CD14-positive monocyte (primary cell): ENCODE results near the gene CABP7. TPM values are rescaled to one million over a fixed set of nuclear protein-coding genes. Genes with fewer than 3 reads are reported as not detected.

Source experiments
- DNase-seq, 3 donors: peaks; one replicate each; pipeline ENCODE4 v3.0.0-alpha.2; 2011 to 2022
- H2AFZ ChIP-seq: 2 replicates; pipeline ENCODE4 v1.6.0; 2012; ENCODE audit warnings: mild to moderate bottlenecking, low read depth, low read length, inconsistent platforms; ENCODE audit not compliant: insufficient read depth, poor library complexity, severe bottlenecking
- H3K27ac ChIP-seq, 2 donors: 1 replicate in 1 of 2; 2 replicates in 1 of 2; pipeline ENCODE4 v1.5.1; 2012 to 2013; ENCODE audit warnings: low read length in 2 of 2, control low read depth in 1 of 2, inconsistent platforms in 1 of 2, low read depth in 1 of 2, mild to moderate bottlenecking in 1 of 2
- H3K27me3 ChIP-seq, 2 donors: one replicate each; pipeline versions ENCODE4 v1.6.0 to v1.6.1; 2011 to 2013; ENCODE audit warnings: low read length in 2 of 2; ENCODE audit not compliant: control insufficient read depth in 2 of 2, insufficient read depth in 2 of 2
- H3K36me3 ChIP-seq, 2 donors: replicated peaks in 1 of 2; 1 replicate in 1 of 2; 2 replicates in 1 of 2; pipeline versions ENCODE4 v1.5.1 to v1.6.1; 2012 to 2013; ENCODE audit warnings: low read length in 2 of 2, control low read depth in 1 of 2, inconsistent platforms in 1 of 2, mild to moderate bottlenecking in 1 of 2; ENCODE audit not compliant: insufficient read depth in 2 of 2, control insufficient read depth in 1 of 2
- H3K4me1 ChIP-seq, 2 donors: 1 replicate in 1 of 2; 2 replicates in 1 of 2; pipeline versions ENCODE4 v1.5.1 to v1.6.1; 2012 to 2013; ENCODE audit warnings: low read length in 2 of 2, control low read depth in 1 of 2, inconsistent platforms in 1 of 2, mild to moderate bottlenecking in 1 of 2, moderate library complexity in 1 of 2; ENCODE audit not compliant: insufficient read depth in 2 of 2, control insufficient read depth in 1 of 2
- H3K4me2 ChIP-seq: replicated peaks from 2 replicates; pipeline ENCODE3; 2012; ENCODE audit warnings: low read length, moderate library complexity, mild to moderate bottlenecking; ENCODE audit not compliant: poor library complexity, severe bottlenecking; ENCODE audit errors: extremely low read depth
- H3K4me3 ChIP-seq, 3 experiments: fragments of 200-600 bp in 1 of 3; sonication (generic) in 1 of 3; replicated peaks in 1 of 3; 1 replicate in 2 of 3; 2 replicates in 1 of 3; pipeline ENCODE4 v1.5.1; 2011 to 2013; ENCODE audit warnings: low read length in 3 of 3, mild to moderate bottlenecking in 3 of 3, control low read depth in 2 of 3, low read depth in 2 of 3, inconsistent platforms in 1 of 3, moderate library complexity in 1 of 3
- H3K79me2 ChIP-seq: 2 replicates; pipeline ENCODE4 v1.6.0; 2012; ENCODE audit warnings: mild to moderate bottlenecking, control low read depth, inconsistent platforms, low read length, moderate library complexity; ENCODE audit not compliant: insufficient read depth
- H3K9ac ChIP-seq: 2 replicates; pipeline ENCODE4 v1.6.0; 2017; ENCODE audit warnings: low read length, mild to moderate bottlenecking; ENCODE audit not compliant: insufficient read depth, poor library complexity, severe bottlenecking
- H3K9me3 ChIP-seq, 2 donors: replicated peaks in 1 of 2; 1 replicate in 1 of 2; 2 replicates in 1 of 2; pipeline versions ENCODE4 v1.5.1 to v1.6.1; 2012 to 2013; ENCODE audit warnings: low read length in 2 of 2, control low read depth in 1 of 2; ENCODE audit not compliant: control insufficient read depth in 1 of 2, insufficient read depth in 1 of 2
- H4K20me1 ChIP-seq: 2 replicates; pipeline ENCODE4 v1.6.0; 2012; ENCODE audit warnings: mild to moderate bottlenecking, low read length, control low read depth, moderate library complexity; ENCODE audit not compliant: insufficient read depth
- H3K27ac Mint-ChIP-seq, 7 donors: one replicate each; pipeline ENCODE4 v1.8.0; 2020; ENCODE audit warnings: mild to moderate bottlenecking in 7 of 7, mixed read lengths in 7 of 7, moderate library complexity in 6 of 7, inconsistent platforms in 2 of 7
- H3K27me3 Mint-ChIP-seq, 3 donors: one replicate each; pipeline ENCODE4 v1.8.0; 2021 to 2022; ENCODE audit warnings: low read depth in 3 of 3, mild to moderate bottlenecking in 3 of 3, mixed read lengths in 3 of 3, moderate library complexity in 3 of 3, inconsistent platforms in 1 of 3
- H3K36me3 Mint-ChIP-seq, 2 donors: one replicate each; pipeline ENCODE4 v1.8.0; 2020; ENCODE audit warnings: mixed read lengths in 2 of 2, inconsistent platforms in 1 of 2, mild to moderate bottlenecking in 1 of 2
- H3K4me1 Mint-ChIP-seq: one replicate; pipeline ENCODE4 v1.8.0; 2020; ENCODE audit warnings: mild to moderate bottlenecking, mixed read lengths
- H3K4me3 Mint-ChIP-seq, 2 donors: one replicate each; pipeline ENCODE4 v1.8.0; 2020; ENCODE audit warnings: mild to moderate bottlenecking in 2 of 2, mixed read lengths in 2 of 2, moderate library complexity in 1 of 2
- H3K9me3 Mint-ChIP-seq, 7 donors: one replicate each; pipeline ENCODE4 v1.8.0; 2020 to 2022; ENCODE audit warnings: mixed read lengths in 7 of 7, mild to moderate bottlenecking in 6 of 7, moderate library complexity in 6 of 7, inconsistent platforms in 2 of 7
- CTCF ChIP-seq: fragments of 200-600 bp; IDR thresholded peaks from one replicate; pipeline ENCODE4 v1.8.0; 2022; ENCODE audit warnings: antibody characterized with exemption, mild to moderate bottlenecking
- WGBS: methylation state at CpG from one replicate; pipeline ENCODE4 v1.1.5; 2013; ENCODE audit warnings: missing lambda C conversion rate; ENCODE audit not compliant: insufficient coverage; 5-methylcytosine and 5-hydroxymethylcytosine counted together
- intact Hi-C, 2 donors: fragments of 100-400 bp; cut with micrococcal nuclease; formaldehyde crosslinking; loops; one replicate each; pipeline versions ENCODE4 v1.15.0 to v1.15.1; 2023
- polyA plus RNA-seq, 3 donors: library from polyadenylated mRNA; depleted of rRNA in 1 of 3; unstranded in 2 of 3; stranded (reverse) in 1 of 3; fragments of 300-500 nt in 2 of 3; fragments of >200 nt in 1 of 3; fragmentation: Illumina TruSeq in 2 of 3; gene quantifications; 1 replicate in 2 of 3; 2 replicates in 1 of 3; pipeline ENCODE4 v1.2.3, GENCODE V29; 2012 to 2021

Gene CABP7
- polyA plus RNA-seq, 3 donors = 0.11 to 0.14 TPM; not detected in 1

DNA sequence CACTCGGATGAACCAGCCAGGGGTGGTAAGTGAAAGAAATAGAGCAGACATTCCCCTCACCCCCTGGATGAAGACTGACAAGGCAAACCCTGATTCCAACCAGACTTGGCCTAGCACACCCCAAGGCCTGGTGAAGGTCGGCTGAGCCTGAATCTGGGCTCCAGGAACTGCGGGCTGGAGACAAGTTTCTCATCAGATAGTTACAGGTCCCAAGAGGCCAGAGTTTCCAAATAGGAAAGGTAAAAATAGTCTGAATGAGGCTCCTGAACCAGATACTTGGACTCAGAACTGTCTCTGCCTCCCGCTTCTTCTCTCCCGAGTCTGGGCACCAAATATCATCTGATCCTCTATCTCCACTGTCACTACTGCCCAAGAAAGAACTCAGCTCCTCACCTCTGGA, 39.2 kb downstream of the CABP7 start:
- Mint-ChIP-seq H3K4me3 (no peak overlapping the region), H3K4me1 (peaks cover under 1% of the 10 kb centered on the region), H3K27me3 (peaks cover 0 to 4% (median 2%) of the 10 kb centered on the region in 3 donors), H3K36me3 (peaks cover 4 to 5% of the 10 kb centered on the region in 2 donors), H3K27ac (no peak overlapping the region), H3K9me3 (no peaks in the 10 kb centered on the region)
- Histone ChIP-seq H3K79me2 (peaks cover 13% of the 10 kb centered on the region), H3K27me3 (no peaks in the 10 kb centered on the region), H3K4me2 (no peak overlapping the region), H3K36me3 (peaks cover 3 to 20% of the 10 kb centered on the region in 2 donors), H3K4me3 (no peak overlapping the region), H3K9ac (no peak overlapping the region), H3K4me1 (peaks cover 0 to under 1% of the 10 kb centered on the region in 2 donors), H3K27ac (no peak overlapping the region), H3K9me3 (no peaks in the 10 kb centered on the region), H4K20me1 (peaks cover 2% of the 10 kb centered on the region), H2AFZ (no peak overlapping the region)
- no peak for TF ChIP-seq CTCF
- no peak for DNase-seq
- WGBS = 100% methylated on average over 1 of the region's 5 CpGs
- intact Hi-C loops = no loop called here

GRCh38 chr22:29762263-29762662, 42.5 kb downstream of the CABP7 start:
- Mint-ChIP-seq H3K9me3 (no peaks in the 10 kb centered on the region), H3K36me3 (peaks cover 0 to 3% of the 10 kb centered on the region in 2 donors), H3K27me3 (peaks cover 0 to 2% (median 1%) of the 10 kb centered on the region in 3 donors), H3K4me1 (peaks cover 21% of the 10 kb centered on the region), H3K4me3 (no peak overlapping the region), H3K27ac (no peak overlapping the region)
- TF ChIP-seq CTCF = no peak
- no peak for DNase-seq
- 100% methylated on average over 1 of the region's 15 CpGs for WGBS
- Histone ChIP-seq H3K9ac (no peak overlapping the region), H3K4me3 (no peak overlapping the region), H3K4me2 (no peak overlapping the region), H3K27ac (no peak overlapping the region), H3K9me3 (no peaks in the 10 kb centered on the region), H3K4me1 (peaks cover 12 to 14% of the 10 kb centered on the region in 2 donors), H3K27me3 (no peaks in the 10 kb centered on the region), H3K79me2 (peaks cover 40% of the 10 kb centered on the region), H4K20me1 (peaks cover 2% of the 10 kb centered on the region), H3K36me3 (peaks cover 0 to 13% of the 10 kb centered on the region in 2 donors), H2AFZ (no peak overlapping the region)
- intact Hi-C loops = loop anchor here in 1 of 2 donors (10.0 kb wide), 1 partner anchor 243 kb away; no protein-coding TSS in a partner anchor
